22Rv1 (cell line): ENCODE measurements around the gene ANKRD55.

Experiments
- CTCF ChIP-seq: fragments of 450-650 bp; IDR thresholded peaks from 2 replicates; pipeline ENCODE4 v1.5.1; 2017; ENCODE audit warnings: mild to moderate bottlenecking
- ZFX ChIP-seq: fragments of 450-650 bp; IDR thresholded peaks from 2 replicates; pipeline ENCODE4 v1.6.1; 2017; ENCODE audit warnings: antibody characterized with exemption, borderline replicate concordance

- TF ChIP-seq CTCF (no peak), ZFX (no peak)
These were observed 86.5 kb downstream of the ANKRD55 start for GRCh38 chr5:56146674-56147073.
